ENCODE data around the gene PRLR.
"Not testable (repeated sequence)": the region's sequence is repeated elsewhere in the genome, so short reads cannot be mapped to it uniquely, and the experiment has no call there.

Gene PRLR

GRCh38 chr5:35066260-35066795, 164.0 kb downstream of the PRLR start:
- in situ Hi-C loops (cut with HindIII; ENCODE audit: low pct_ligation_motif_present, low pct_unique_long_range_greater_than_20kb, low sequenced_read_pairs), result no loop called here
- DNase-seq, result no peak

GRCh38 chr5:35063414-35063813, 166.9 kb downstream of the PRLR start:
- no peak for DNase-seq
- in situ Hi-C loops (cut with HindIII; ENCODE audit: low pct_ligation_motif_present, low pct_unique_long_range_greater_than_20kb, low sequenced_read_pairs), result no loop called here

- DNase-seq, result no peak
- in situ Hi-C loops (cut with HindIII; ENCODE audit: low pct_ligation_motif_present, low pct_unique_long_range_greater_than_20kb, low sequenced_read_pairs), result no loop called here
Measured at GRCh38 chr5:35061211-35061770, 169.0 kb downstream of the PRLR start.

GRCh38 chr5:35060236-35060635, 170.1 kb downstream of the PRLR start:
- in situ Hi-C loops (cut with HindIII; ENCODE audit: low pct_ligation_motif_present, low pct_unique_long_range_greater_than_20kb, low sequenced_read_pairs), result no loop called here

GRCh38 chr5:35059251-35059650, 171.0 kb downstream of the PRLR start:
- no peak for DNase-seq
- in situ Hi-C loops (cut with HindIII; ENCODE audit: low pct_ligation_motif_present, low pct_unique_long_range_greater_than_20kb, low sequenced_read_pairs), result no loop called here

More at GRCh38 chr5:35060236-35060635, 170.1 kb downstream of the PRLR start:
- DNase-seq, result no peak

- DNase-seq, result no peak
- in situ Hi-C loops (cut with HindIII; ENCODE audit: low pct_ligation_motif_present, low pct_unique_long_range_greater_than_20kb, low sequenced_read_pairs), result no loop called here
Measured at GRCh38 chr5:35058374-35058788, 171.9 kb downstream of the PRLR start.

GRCh38 chr5:35056686-35057085, 173.6 kb downstream of the PRLR start:
- DNase-seq, result no peak
- in situ Hi-C loops (cut with HindIII; ENCODE audit: low pct_ligation_motif_present, low pct_unique_long_range_greater_than_20kb, low sequenced_read_pairs), result no loop called here

GRCh38 chr5:35052838-35053237, 177.4 kb downstream of the PRLR start:
- DNase-seq, result no peak
- in situ Hi-C loops (cut with HindIII; ENCODE audit: low pct_ligation_motif_present, low pct_unique_long_range_greater_than_20kb, low sequenced_read_pairs), result no loop called here

- in situ Hi-C loops (cut with HindIII; ENCODE audit: low pct_ligation_motif_present, low pct_unique_long_range_greater_than_20kb, low sequenced_read_pairs), result no loop called here
- no peak for DNase-seq
Measured at GRCh38 chr5:35050541-35051126, 179.7 kb downstream of the PRLR start.

- DNase-seq, result no peak
- in situ Hi-C loops (cut with HindIII; ENCODE audit: low pct_ligation_motif_present, low pct_unique_long_range_greater_than_20kb, low sequenced_read_pairs), result no loop called here
Measured at GRCh38 chr5:35048910-35049309, 181.4 kb downstream of the PRLR start.

GRCh38 chr5:35047785-35048404, 182.4 kb downstream of the PRLR start, which contains the start of gene AGXT2:
AGXT2 (minus strand) TSS chr5:35047949; CDS start chr5:35047892, 57 bp downstream.
- DNase-seq, result peak; percentile 16
- in situ Hi-C loops (cut with HindIII; ENCODE audit: low pct_ligation_motif_present, low pct_unique_long_range_greater_than_20kb, low sequenced_read_pairs), result no loop called here

GRCh38 chr5:35046774-35047173, 183.5 kb downstream of the PRLR start:
- in situ Hi-C loops (cut with HindIII; ENCODE audit: low pct_ligation_motif_present, low pct_unique_long_range_greater_than_20kb, low sequenced_read_pairs), result no loop called here
- peak; percentile 11 for DNase-seq

- no peak for DNase-seq
- in situ Hi-C loops (cut with HindIII; ENCODE audit: low pct_ligation_motif_present, low pct_unique_long_range_greater_than_20kb, low sequenced_read_pairs), result no loop called here
Measured at GRCh38 chr5:35045280-35045679, 185.0 kb downstream of the PRLR start.

GRCh38 chr5:35044649-35045048, 185.6 kb downstream of the PRLR start:
- in situ Hi-C loops (cut with HindIII; ENCODE audit: low pct_ligation_motif_present, low pct_unique_long_range_greater_than_20kb, low sequenced_read_pairs), result no loop called here
- DNase-seq, result no peak

GRCh38 chr5:35042781-35043180, 187.5 kb downstream of the PRLR start:
- no peak for DNase-seq
- in situ Hi-C loops (cut with HindIII; ENCODE audit: low pct_ligation_motif_present, low pct_unique_long_range_greater_than_20kb, low sequenced_read_pairs), result no loop called here

- in situ Hi-C loops (cut with HindIII; ENCODE audit: low pct_ligation_motif_present, low pct_unique_long_range_greater_than_20kb, low sequenced_read_pairs), result no loop called here
- DNase-seq, result no peak
Measured at GRCh38 chr5:35041261-35041660, 189.0 kb downstream of the PRLR start.

GRCh38 chr5:35038891-35039290, 191.4 kb downstream of the PRLR start:
- DNase-seq, result no peak
- in situ Hi-C loops (cut with HindIII; ENCODE audit: low pct_ligation_motif_present, low pct_unique_long_range_greater_than_20kb, low sequenced_read_pairs), result no loop called here

GRCh38 chr5:35036536-35036935, 193.8 kb downstream of the PRLR start:
- in situ Hi-C loops (cut with HindIII; ENCODE audit: low pct_ligation_motif_present, low pct_unique_long_range_greater_than_20kb, low sequenced_read_pairs), result no loop called here
- no peak for DNase-seq

GRCh38 chr5:35035929-35036328, 194.4 kb downstream of the PRLR start:
- in situ Hi-C loops (cut with HindIII; ENCODE audit: low pct_ligation_motif_present, low pct_unique_long_range_greater_than_20kb, low sequenced_read_pairs); DNase-seq: not testable (repeated sequence)

- in situ Hi-C loops (cut with HindIII; ENCODE audit: low pct_ligation_motif_present, low pct_unique_long_range_greater_than_20kb, low sequenced_read_pairs), result no loop called here
Measured at GRCh38 chr5:35035271-35035670, 195.0 kb downstream of the PRLR start.

More at GRCh38 chr5:35035271-35035670, 195.0 kb downstream of the PRLR start:
- no peak for DNase-seq

Measured in ACHN (cell line).